ENCODE results near the gene FNTB. TPM values are rescaled to one million over a fixed set of nuclear protein-coding genes. Genes with fewer than 3 reads are reported as not detected.

FNTB gene
- total and polyA plus RNA-seq, 2 of the 13 experiments (the other 11 are each of a cell fraction or from before 2014, with no cell fraction given): 23.6 to 28.5 TPM

- TF ChIP-seq, protein P1, sequence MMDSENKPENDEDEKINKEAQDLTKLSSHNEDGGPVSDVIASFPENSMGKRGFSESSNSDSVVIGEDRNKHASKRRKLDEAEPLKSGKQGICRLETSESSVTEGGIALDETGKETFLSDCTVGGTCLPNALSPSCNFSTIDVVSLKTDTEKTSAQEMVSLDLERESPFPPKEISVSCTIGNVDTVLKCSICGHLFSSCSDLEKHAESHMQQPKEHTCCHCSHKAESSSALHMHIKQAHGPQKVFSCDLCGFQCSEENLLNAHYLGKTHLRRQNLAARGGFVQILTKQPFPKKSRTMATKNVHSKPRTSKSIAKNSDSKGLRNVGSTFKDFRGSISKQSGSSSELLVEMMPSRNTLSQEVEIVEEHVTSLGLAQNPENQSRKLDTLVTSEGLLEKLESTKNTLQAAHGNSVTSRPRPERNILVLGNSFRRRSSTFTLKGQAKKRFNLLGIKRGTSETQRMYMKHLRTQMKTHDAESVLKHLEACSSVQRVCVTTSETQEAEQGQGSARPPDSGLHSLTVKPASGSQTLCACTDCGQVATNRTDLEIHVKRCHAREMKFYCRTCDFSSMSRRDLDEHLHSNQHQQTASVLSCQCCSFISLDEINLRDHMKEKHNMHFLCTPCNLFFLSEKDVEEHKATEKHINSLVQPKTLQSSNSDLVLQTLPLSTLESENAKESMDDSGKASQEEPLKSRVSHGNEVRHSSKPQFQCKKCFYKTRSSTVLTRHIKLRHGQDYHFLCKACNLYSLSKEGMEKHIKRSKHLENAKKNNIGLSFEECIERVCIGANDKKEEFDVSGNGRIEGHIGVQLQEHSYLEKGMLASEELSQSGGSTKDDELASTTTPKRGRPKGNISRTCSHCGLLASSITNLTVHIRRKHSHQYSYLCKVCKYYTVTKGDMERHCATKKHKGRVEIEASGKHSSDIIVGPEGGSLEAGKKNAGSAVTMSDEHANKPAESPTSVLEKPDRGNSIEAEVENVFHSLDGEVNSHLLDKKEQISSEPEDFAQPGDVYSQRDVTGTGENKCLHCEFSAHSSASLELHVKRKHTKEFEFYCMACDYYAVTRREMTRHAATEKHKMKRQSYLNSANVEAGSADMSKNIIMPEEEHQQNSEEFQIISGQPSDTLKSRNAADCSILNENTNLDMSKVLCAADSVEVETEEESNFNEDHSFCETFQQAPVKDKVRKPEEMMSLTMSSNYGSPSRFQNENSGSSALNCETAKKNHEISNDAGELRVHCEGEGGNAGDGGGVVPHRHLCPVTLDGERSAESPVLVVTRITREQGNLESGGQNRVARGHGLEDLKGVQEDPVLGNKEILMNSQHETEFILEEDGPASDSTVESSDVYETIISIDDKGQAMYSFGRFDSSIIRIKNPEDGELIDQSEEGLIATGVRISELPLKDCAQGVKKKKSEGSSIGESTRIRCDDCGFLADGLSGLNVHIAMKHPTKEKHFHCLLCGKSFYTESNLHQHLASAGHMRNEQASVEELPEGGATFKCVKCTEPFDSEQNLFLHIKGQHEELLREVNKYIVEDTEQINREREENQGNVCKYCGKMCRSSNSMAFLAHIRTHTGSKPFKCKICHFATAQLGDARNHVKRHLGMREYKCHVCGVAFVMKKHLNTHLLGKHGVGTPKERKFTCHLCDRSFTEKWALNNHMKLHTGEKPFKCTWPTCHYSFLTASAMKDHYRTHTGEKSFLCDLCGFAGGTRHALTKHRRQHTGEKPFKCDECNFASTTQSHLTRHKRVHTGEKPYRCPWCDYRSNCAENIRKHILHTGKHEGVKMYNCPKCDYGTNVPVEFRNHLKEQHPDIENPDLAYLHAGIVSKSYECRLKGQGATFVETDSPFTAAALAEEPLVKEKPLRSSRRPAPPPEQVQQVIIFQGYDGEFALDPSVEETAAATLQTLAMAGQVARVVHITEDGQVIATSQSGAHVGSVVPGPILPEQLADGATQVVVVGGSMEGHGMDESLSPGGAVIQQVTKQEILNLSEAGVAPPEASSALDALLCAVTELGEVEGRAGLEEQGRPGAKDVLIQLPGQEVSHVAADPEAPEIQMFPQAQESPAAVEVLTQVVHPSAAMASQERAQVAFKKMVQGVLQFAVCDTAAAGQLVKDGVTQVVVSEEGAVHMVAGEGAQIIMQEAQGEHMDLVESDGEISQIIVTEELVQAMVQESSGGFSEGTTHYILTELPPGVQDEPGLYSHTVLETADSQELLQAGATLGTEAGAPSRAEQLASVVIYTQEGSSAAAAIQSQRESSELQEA (CRISPR knock-in tag; IDR thresholded peaks at IDR 0.05; ENCODE audit: not compliant biosample characterization): no peak
- TF ChIP-seq KDM3A (CRISPR knock-in tag; IDR thresholded peaks at IDR 0.05; ENCODE audit: low read depth): no peak
- TF ChIP-seq SMAD3 (CRISPR knock-in tag; IDR thresholded peaks at IDR 0.05): no peak
- TF ChIP-seq HOXA9 (CRISPR knock-in tag; IDR thresholded peaks at IDR 0.05; ENCODE audit: borderline replicate concordance): no peak
- no peak for TF ChIP-seq HMG20B (CRISPR knock-in tag; conservative IDR thresholded peaks at IDR 0.05)
Measured at GRCh38 chr14:65015391-65015790, 28.7 kb downstream of the FNTB start (continued).

DNA sequence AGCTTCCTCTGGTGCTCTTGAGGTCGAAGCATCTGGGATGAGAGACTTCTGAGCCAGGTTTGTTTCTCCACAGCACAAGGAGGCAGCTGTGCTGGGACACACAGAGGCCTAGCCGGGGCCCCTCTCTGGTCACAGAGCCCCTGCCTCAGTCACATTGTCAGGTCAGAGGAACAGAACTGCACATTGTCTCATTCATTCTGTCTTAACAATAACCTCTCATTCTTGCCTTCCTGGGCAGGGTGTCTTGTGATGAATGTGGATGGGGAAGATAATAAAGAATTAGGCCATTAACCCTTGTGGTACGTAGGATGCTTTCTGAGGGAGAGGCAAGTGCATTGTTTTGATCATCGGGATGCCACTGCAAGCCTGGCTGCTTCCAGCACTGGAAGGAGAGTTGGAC is 29.8 kb downstream of the FNTB start:
- Histone ChIP-seq H3K27ac (ENCODE audit: extremely low read length, insufficient read depth, low read length) (no peak overlapping the region), H3K4me1 (ENCODE audit: insufficient read depth, low read length) (peaks cover 9% of the 10 kb centered on the region; the same call in 1 of the 2 replicates), H3K9ac (ENCODE audit: insufficient read depth, low read depth, low read length) (no peak overlapping the region), H4K20me1 (ENCODE audit: insufficient read depth, low read length) (no peaks in the 10 kb centered on the region; the same call in 1 of the 2 replicates), H3K4me3 (replicated peaks in 1 of 3; ENCODE audit: insufficient read depth in 1 of 3, low read depth in 2 of 3, low read length in 3 of 3) (no peak overlapping the region), H3K27me3 (ENCODE audit: control insufficient read depth in 1 of 2, insufficient read depth in 2 of 2, low read length in 2 of 2) (no peaks in the 10 kb centered on the region), H3K4me2 (ENCODE audit: low read depth, low read length) (no peak overlapping the region), H2AFZ (ENCODE audit: low read length) (no peak overlapping the region), H3K9me3 (ENCODE audit: low read length) (no peaks in the 10 kb centered on the region), H3K79me2 (ENCODE audit: insufficient read depth, low read length) (no peaks in the 10 kb centered on the region), H3K36me3 (replicated peaks in 1 of 2; ENCODE audit: control insufficient read depth in 1 of 2, insufficient read depth in 2 of 2, low read length in 2 of 2) (peaks cover 15 to 44% of the 10 kb centered on the region in 2 experiments; a peak in 4 of 5 replicates)
- BruUV-seq (replicated peaks): no TSS peak
- ChIA-PET CTCF (ENCODE audit: low intra/inter-chr PET ratio, low total read pairs) (no interaction called here), POLR2A (no interaction called here)
- ATAC-seq (no peak), DNase-seq (ENCODE audit: low spot score) (no peak), FAIRE-seq (no peak)
- intact Hi-C loops (cut with micrococcal nuclease; ENCODE audit: unreplicated experiment) (no loop called here), in situ Hi-C loops (cut with HindIII; ENCODE audit: extremely low pct_ligation_motif_present, low pct_unique_long_range_greater_than_20kb) (no loop called here)
- 80% methylated on average over 4 of the region's 4 CpGs for WGBS (ENCODE audit: low lambda C conversion rate)
- no peak for TF ChIP-seq ZNF3 (CRISPR knock-in tag; IDR thresholded peaks at IDR 0.05)
- no peak for TF ChIP-seq SIX4 (CRISPR knock-in tag; IDR thresholded peaks at IDR 0.05)
- TF ChIP-seq EZH2 (conservative IDR thresholded peaks at IDR 0.05; ENCODE audit: low read depth, low read length): no peak
- TF ChIP-seq FOXM1 (CRISPR knock-in tag; IDR thresholded peaks at IDR 0.05): no peak
- no peak for TF ChIP-seq HHEX (CRISPR knock-in tag; IDR thresholded peaks at IDR 0.05)
- TF ChIP-seq SNRNP70 (IDR thresholded peaks at IDR 0.05; ENCODE audit: low read depth, low read length): no peak
- TF ChIP-seq XRCC5 (optimal IDR thresholded peaks at IDR 0.05; ENCODE audit: low read length): no peak
- no peak for TF ChIP-seq MLLT10 (CRISPR knock-in tag; IDR thresholded peaks at IDR 0.05)
- TF ChIP-seq MEIS2 (CRISPR knock-in tag; IDR thresholded peaks at IDR 0.05): no peak
- TF ChIP-seq NAIF1 (CRISPR knock-in tag; IDR thresholded peaks at IDR 0.05; ENCODE audit: borderline replicate concordance): no peak
